Common myeloid progenitor, CD34-positive (primary cell): ENCODE measurements around the gene MVK.

Experiments used
- CTCF ChIA-PET: fragments of 350-600 bp; sonication (Branson Sonifier 250); formaldehyde crosslinking; loops from one replicate; lab custom pipeline; 2021; ENCODE audit warnings: antibody characterized with exemption; lab: Charles Lee
- POLR2A ChIA-PET: fragments of 350-600 bp; sonication (Branson Sonifier 250); formaldehyde crosslinking; loops from one replicate; lab custom pipeline; 2021; ENCODE audit warnings: antibody characterized with exemption; lab: Charles Lee
- DNase-seq, 3 donors: peaks; one replicate each; pipeline versions ENCODE4 v3.0.0 to v3.0.0-alpha.2; 2013
- H3K27ac ChIP-seq, 2 experiments: 1 replicate in 1 of 2; 2 replicates in 1 of 2; pipeline ENCODE4 v1.7.0; 2013; ENCODE audit warnings: inconsistent platforms in 2 of 2, low read length in 2 of 2, mild to moderate bottlenecking in 2 of 2, low read depth in 1 of 2, moderate library complexity in 1 of 2; ENCODE audit not compliant: severe bottlenecking in 2 of 2, insufficient read depth in 1 of 2, poor library complexity in 1 of 2
- H3K27me3 ChIP-seq, 5 experiments: replicated peaks in 2 of 5; 1 replicate in 3 of 5; 2 replicates in 2 of 5; pipeline versions ENCODE4 v1.6.1 to v1.7.0; 2013; ENCODE audit warnings: low read length in 4 of 5, mild to moderate bottlenecking in 2 of 5, moderate library complexity in 2 of 5, inconsistent platforms in 1 of 5; ENCODE audit not compliant: insufficient read depth in 5 of 5, control insufficient read depth in 4 of 5
- H3K36me3 ChIP-seq, 4 experiments: 1 replicate in 2 of 4; 2 replicates in 2 of 4; pipeline versions ENCODE4 v1.6.1 to v1.7.0; 2013; ENCODE audit warnings: low read length in 3 of 4, control low read depth in 1 of 4, mild to moderate bottlenecking in 1 of 4; ENCODE audit not compliant: control insufficient read depth in 4 of 4, insufficient read depth in 4 of 4
- H3K4me1 ChIP-seq, 4 experiments: 1 replicate in 3 of 4; 2 replicates in 1 of 4; pipeline versions ENCODE4 v1.6.1 to v1.7.1; 2013; ENCODE audit warnings: low read length in 3 of 4, mild to moderate bottlenecking in 3 of 4, control low read depth in 1 of 4, inconsistent platforms in 1 of 4, moderate library complexity in 1 of 4; ENCODE audit not compliant: control insufficient read depth in 4 of 4, insufficient read depth in 4 of 4; ENCODE audit errors: control extremely low read depth in 1 of 4
- H3K4me3 ChIP-seq, 7 experiments: 1 replicate in 4 of 7; 2 replicates in 3 of 7; pipeline versions ENCODE4 v1.5.1 to v1.7.0; 2013; ENCODE audit warnings: mild to moderate bottlenecking in 7 of 7, low read length in 6 of 7, moderate library complexity in 6 of 7, inconsistent platforms in 2 of 7, low read depth in 2 of 7, control low read depth in 1 of 7; ENCODE audit not compliant: insufficient read depth in 4 of 7, control insufficient read depth in 1 of 7; ENCODE audit errors: extremely low read depth in 1 of 7
- H3K9me3 ChIP-seq, 5 experiments: 1 replicate in 4 of 5; 2 replicates in 1 of 5; pipeline versions ENCODE4 v1.6.1 to v1.7.1; 2013; ENCODE audit warnings: low read length in 4 of 5, mild to moderate bottlenecking in 2 of 5, inconsistent platforms in 1 of 5, low read depth in 1 of 5, moderate library complexity in 1 of 5; ENCODE audit not compliant: control insufficient read depth in 4 of 5, insufficient read depth in 2 of 5; ENCODE audit errors: control extremely low read depth in 1 of 5
- WGBS: methylation state at CpG from one replicate; pipeline ENCODE4 v1.1.5; 2013; ENCODE audit not compliant: insufficient coverage; 5-methylcytosine and 5-hydroxymethylcytosine counted together

Gene MVK

GRCh38 chr12:109604132-109604585 lies 30.6 kb downstream of the MVK start:
- no peaks in the 10 kb centered on the region for H3K36me3 ChIP-seq
- H3K9me3 ChIP-seq = no peaks in the 10 kb centered on the region
- no peak overlapping the region for H3K27ac ChIP-seq
- no peaks in the 10 kb centered on the region for H3K4me1 ChIP-seq
- CTCF ChIA-PET = interaction anchor here (1.6 kb wide), 1 partner anchor 9 kb away, joined by 5 read pairs; no protein-coding TSS in a partner anchor
- peaks cover 0 to 33% (median 14%) of the 10 kb centered on the region in 5 experiments for H3K27me3 ChIP-seq
- 90% methylated on average over 2 of the region's 3 CpGs for WGBS
- POLR2A ChIA-PET = no interaction called here
- no peak for DNase-seq
- no peak overlapping the region for H3K4me3 ChIP-seq

GRCh38 chr12:109605016-109605415 lies 31.4 kb downstream of the MVK start:
- DNase-seq = no peak
- ChIA-PET CTCF (interaction anchor here (1.6 kb wide), 1 partner anchor 10 kb away, joined by 5 read pairs; no protein-coding TSS in a partner anchor), POLR2A (no interaction called here)
- no peak overlapping the region for H3K4me3 ChIP-seq
- no peaks in the 10 kb centered on the region for H3K36me3 ChIP-seq
- H3K27ac ChIP-seq = no peak overlapping the region
- H3K9me3 ChIP-seq = no peaks in the 10 kb centered on the region
- no peaks in the 10 kb centered on the region for H3K4me1 ChIP-seq
- WGBS = 93% methylated on average over 5 of the region's 5 CpGs
- H3K27me3 ChIP-seq = peaks cover 0 to 37% (median 17%) of the 10 kb centered on the region in 5 experiments

- CTCF ChIA-PET = no interaction called here
- H3K27me3 ChIP-seq = peaks cover 0 to 42% (median 18%) of the 10 kb centered on the region in 5 experiments
Observed at GRCh38 chr12:109605599-109606228, 32.1 kb downstream of the MVK start.

GRCh38 chr12:109606320-109607028 lies 32.9 kb downstream of the MVK start:
- no peaks in the 10 kb centered on the region for H3K4me1 ChIP-seq
- H3K27me3 ChIP-seq = peaks cover 0 to 48% (median 19%) of the 10 kb centered on the region in 5 experiments
- no peak overlapping the region for H3K4me3 ChIP-seq
- H3K9me3 ChIP-seq = no peaks in the 10 kb centered on the region
- 35% methylated on average over 25 of the region's 30 CpGs for WGBS
- H3K36me3 ChIP-seq = no peaks in the 10 kb centered on the region
- CTCF ChIA-PET = no interaction called here
- no peak for DNase-seq
- H3K27ac ChIP-seq = no peak overlapping the region
- POLR2A ChIA-PET = no interaction called here

More at GRCh38 chr12:109605599-109606228, 32.1 kb downstream of the MVK start:
- Histone ChIP-seq H3K9me3 (no peaks in the 10 kb centered on the region), H3K4me3 (no peak overlapping the region), H3K27ac (no peak overlapping the region), H3K4me1 (no peaks in the 10 kb centered on the region), H3K36me3 (no peaks in the 10 kb centered on the region)
- POLR2A ChIA-PET = no interaction called here
- WGBS = 82% methylated on average over 2 of the region's 13 CpGs
- no peak for DNase-seq

- H3K27me3 ChIP-seq = peaks cover 0 to 53% (median 19%) of the 10 kb centered on the region in 5 experiments
- WGBS = 93% methylated on average over 4 of the region's 4 CpGs
- no peak overlapping the region for H3K4me3 ChIP-seq
- POLR2A ChIA-PET = no interaction called here
- H3K36me3 ChIP-seq = no peaks in the 10 kb centered on the region
- no peaks in the 10 kb centered on the region for H3K4me1 ChIP-seq
- CTCF ChIA-PET = interaction anchor here (1.8 kb wide), 1 partner anchor 10 kb away, joined by 4 read pairs; no protein-coding TSS in a partner anchor
- no peak for DNase-seq
- H3K9me3 ChIP-seq = no peaks in the 10 kb centered on the region
- H3K27ac ChIP-seq = no peak overlapping the region
Observed at GRCh38 chr12:109607618-109608017, 34.0 kb downstream of the MVK start.

- Histone ChIP-seq H3K36me3 (no peaks in the 10 kb centered on the region), H3K27ac (no peak overlapping the region), H3K4me1 (no peaks in the 10 kb centered on the region), H3K27me3 (peaks cover 0 to 60% (median 24%) of the 10 kb centered on the region in 5 experiments), H3K4me3 (no peak overlapping the region), H3K9me3 (no peaks in the 10 kb centered on the region)
- POLR2A ChIA-PET = no interaction called here
- CTCF ChIA-PET = interaction anchor here (1.8 kb wide), 1 partner anchor 11 kb away, joined by 4 read pairs; no protein-coding TSS in a partner anchor
- WGBS = 100% methylated on average over 4 of the region's 4 CpGs
- no peak for DNase-seq
Observed at GRCh38 chr12:109608270-109608669, 34.7 kb downstream of the MVK start.

GRCh38 chr12:109608793-109609192 lies 35.2 kb downstream of the MVK start:
- DNase-seq = no peak
- Histone ChIP-seq H3K4me3 (no peak overlapping the region), H3K36me3 (no peaks in the 10 kb centered on the region), H3K4me1 (no peaks in the 10 kb centered on the region), H3K9me3 (no peaks in the 10 kb centered on the region), H3K27me3 (peaks cover 0 to 65% (median 24%) of the 10 kb centered on the region in 5 experiments), H3K27ac (no peak overlapping the region)
- CTCF ChIA-PET = interaction anchor here (0.8 to 1.8 kb wide), 2 partner anchors 11 to 168 kb away, joined by 3 to 4 read pairs; no protein-coding TSS in a partner anchor
- POLR2A ChIA-PET = no interaction called here
- WGBS = no CpG with 5 or more reads among the region's 3 CpGs
